Measurements from ENCODE around the gene NDUFV1.

GRCh38 chr11:67640758-67641337 is 34.1 kb downstream of the NDUFV1 start:
- TF ChIP-seq ZNF146 (CRISPR knock-in tag; IDR thresholded peaks at IDR 0.05; ENCODE audit: unreplicated experiment) (no peak), MYC (IDR thresholded peaks at IDR 0.05; ENCODE audit: low read depth, low read length) (no peak), MYC (CRISPR knock-in tag; IDR thresholded peaks at IDR 0.05; ENCODE audit: borderline replicate concordance, low read depth) (no peak), POLR2A (conservative IDR thresholded peaks at IDR 0.05) (no peak), ATF1 (CRISPR knock-in tag; IDR thresholded peaks at IDR 0.05) (no peak), ATF1 (tag; IDR thresholded peaks at IDR 0.05) (no peak), HMBOX1 (IDR thresholded peaks at IDR 0.05) (no peak), ZNF830 (CRISPR knock-in tag; IDR thresholded peaks at IDR 0.05) (no peak), ZBTB7A (IDR thresholded peaks at IDR 0.05; ENCODE audit: borderline replicate concordance, control insufficient read depth, low read depth, low read length) (no peak), CTCF (IDR thresholded peaks at IDR 0.05 in 2 of 3, conservative IDR thresholded peaks at IDR 0.05 in 1 of 3; ENCODE audit: insufficient read depth in 2 of 3, low read depth in 1 of 3, low read length in 3 of 3) (no peak), BHLHE40 (IDR thresholded peaks at IDR 0.05; ENCODE audit: low read length) (no peak), ZNF23 (CRISPR knock-in tag; IDR thresholded peaks at IDR 0.05) (no peak), ZNF384 (IDR thresholded peaks at IDR 0.05; ENCODE audit: low read depth, low read length) (no peak), ZFX (CRISPR knock-in tag; IDR thresholded peaks at IDR 0.05) (no peak), SMC3 (conservative IDR thresholded peaks at IDR 0.05; ENCODE audit: insufficient read depth, low read depth, low read length) (no peak), ZNF224 (CRISPR knock-in tag; IDR thresholded peaks at IDR 0.05) (no peak)
